ENCODE data around the gene NOP14. TPM values are rescaled to one million over a fixed set of nuclear protein-coding genes. Genes with fewer than 3 reads are reported as not detected.

Gene NOP14
- total and polyA plus RNA-seq, 2 donors (not counting 3 experiments of a cell fraction or from before 2014, with no cell fraction given): 9.5 to 45.2 TPM

DNA sequence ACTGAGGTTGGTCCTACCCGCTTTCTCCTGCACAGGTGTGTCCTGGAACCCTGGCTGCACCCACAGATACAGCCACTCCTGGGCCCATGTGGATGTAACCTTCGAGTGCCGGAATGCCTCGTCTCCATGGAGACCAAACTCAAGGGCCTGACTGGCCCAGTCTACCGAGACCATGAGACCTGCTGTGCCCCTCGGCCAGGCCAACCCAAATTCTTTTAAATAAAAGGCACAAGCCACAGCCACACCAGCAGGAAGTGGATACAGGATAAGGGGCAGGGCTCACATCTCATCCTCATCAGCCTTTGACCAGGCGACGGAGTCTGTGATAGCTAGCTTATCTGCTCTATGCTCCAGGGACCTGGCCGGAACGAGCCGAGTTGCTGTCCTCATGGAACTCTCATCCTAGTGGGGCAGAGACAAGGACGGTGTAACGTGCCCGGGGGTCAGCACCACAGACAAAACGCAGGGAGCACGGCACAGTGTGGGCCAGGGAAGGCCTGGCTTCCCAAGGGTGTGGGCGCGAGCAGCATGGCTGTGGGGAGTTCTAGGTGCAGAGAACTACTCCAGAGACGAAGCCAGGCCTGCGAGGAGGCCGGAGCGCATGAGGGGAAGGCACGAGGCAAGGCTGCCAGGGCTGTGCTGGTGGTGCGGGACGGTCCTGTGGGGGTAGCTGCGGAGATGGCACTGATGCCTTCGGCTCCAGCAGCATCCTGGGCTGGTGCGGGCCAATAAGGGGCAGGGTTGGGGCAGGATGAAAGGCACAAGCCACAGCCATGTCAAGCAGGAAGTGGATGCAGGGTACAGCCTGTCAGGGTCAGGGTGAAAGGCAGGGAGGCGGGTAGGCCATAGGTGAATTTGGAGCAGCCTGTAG lies 22.7 kb downstream of the NOP14 start:
- no peaks in the 10 kb centered on the region for H3K27me3 ChIP-seq (ENCODE audit: control insufficient read depth in 2 of 2, insufficient read depth in 2 of 2, low read length in 2 of 2)

More for the DNA sequence above, 22.7 kb downstream of the NOP14 start:
- H3K4me2 ChIP-seq (ENCODE audit: insufficient read depth, low read length): no peak overlapping the region
- no peak overlapping the region for H3K9ac ChIP-seq (replicated peaks; ENCODE audit: extremely low read depth, insufficient read depth, low read length)
- peaks cover 16 to 61% of the 10 kb centered on the region in 2 experiments for H3K36me3 ChIP-seq (ENCODE audit: control insufficient read depth in 2 of 2, extremely low read depth in 1 of 2, insufficient read depth in 2 of 2, low read length in 2 of 2)
- H3K27ac ChIP-seq (ENCODE audit: insufficient read depth, low read depth, low read length): no peak overlapping the region
- H3K4me1 ChIP-seq (ENCODE audit: control insufficient read depth, extremely low read depth, insufficient read depth, low read length): peaks cover 5% of the 10 kb centered on the region
- intact Hi-C loops (cut with micrococcal nuclease) (no loop called here), dilution Hi-C loops (cut with MboI; ENCODE audit: extremely low pct_ligation_motif_present, low sequenced_read_pairs) (no loop called here)
- H3K9me1 ChIP-seq (replicated peaks; ENCODE audit: control insufficient read depth, extremely low read depth, insufficient read depth, low read length): no peaks in the 10 kb centered on the region
- FAIRE-seq: no peak
- H3K4me3 ChIP-seq (replicated peaks in 1 of 3; ENCODE audit: insufficient read depth in 1 of 3, low read depth in 1 of 3, low read length in 3 of 3): no peak overlapping the region
- no TSS peak for BruUV-seq (replicated peaks)
- TF ChIP-seq, protein P1, sequence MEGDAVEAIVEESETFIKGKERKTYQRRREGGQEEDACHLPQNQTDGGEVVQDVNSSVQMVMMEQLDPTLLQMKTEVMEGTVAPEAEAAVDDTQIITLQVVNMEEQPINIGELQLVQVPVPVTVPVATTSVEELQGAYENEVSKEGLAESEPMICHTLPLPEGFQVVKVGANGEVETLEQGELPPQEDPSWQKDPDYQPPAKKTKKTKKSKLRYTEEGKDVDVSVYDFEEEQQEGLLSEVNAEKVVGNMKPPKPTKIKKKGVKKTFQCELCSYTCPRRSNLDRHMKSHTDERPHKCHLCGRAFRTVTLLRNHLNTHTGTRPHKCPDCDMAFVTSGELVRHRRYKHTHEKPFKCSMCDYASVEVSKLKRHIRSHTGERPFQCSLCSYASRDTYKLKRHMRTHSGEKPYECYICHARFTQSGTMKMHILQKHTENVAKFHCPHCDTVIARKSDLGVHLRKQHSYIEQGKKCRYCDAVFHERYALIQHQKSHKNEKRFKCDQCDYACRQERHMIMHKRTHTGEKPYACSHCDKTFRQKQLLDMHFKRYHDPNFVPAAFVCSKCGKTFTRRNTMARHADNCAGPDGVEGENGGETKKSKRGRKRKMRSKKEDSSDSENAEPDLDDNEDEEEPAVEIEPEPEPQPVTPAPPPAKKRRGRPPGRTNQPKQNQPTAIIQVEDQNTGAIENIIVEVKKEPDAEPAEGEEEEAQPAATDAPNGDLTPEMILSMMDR (IDR thresholded peaks at IDR 0.05; ENCODE audit: extremely low read depth in 1 of 2, insufficient read depth in 1 of 2, low read depth in 1 of 2, low read length in 2 of 2): no peak
- TF ChIP-seq POLR2A (IDR thresholded peaks at IDR 0.05; ENCODE audit: low read depth, low read length) (no peak), JUN (IDR thresholded peaks at IDR 0.05; ENCODE audit: borderline replicate concordance, insufficient read depth, insufficient read length, low read depth) (no peak), MYC (IDR thresholded peaks at IDR 0.05; ENCODE audit: low read depth, low read length) (no peak), GATA2 (IDR thresholded peaks at IDR 0.05; ENCODE audit: insufficient read depth, insufficient read length, low read depth, low read length) (no peak), EZH2 (IDR thresholded peaks at IDR 0.05; ENCODE audit: borderline replicate concordance, low read depth, low read length, severe bottlenecking) (no peak), POLR2AphosphoS5 (IDR thresholded peaks at IDR 0.05; ENCODE audit: insufficient read depth, low read depth, low read length) (no peak), FOS (IDR thresholded peaks at IDR 0.05; ENCODE audit: borderline replicate concordance, insufficient read depth, low read length) (no peak)
- TF ChIP-seq, protein P2, sequence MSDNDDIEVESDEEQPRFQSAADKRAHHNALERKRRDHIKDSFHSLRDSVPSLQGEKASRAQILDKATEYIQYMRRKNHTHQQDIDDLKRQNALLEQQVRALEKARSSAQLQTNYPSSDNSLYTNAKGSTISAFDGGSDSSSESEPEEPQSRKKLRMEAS (IDR thresholded peaks at IDR 0.05; ENCODE audit: insufficient read depth, insufficient read length): no peak
- no peaks in the 10 kb centered on the region for H4K20me1 ChIP-seq (replicated peaks; ENCODE audit: control insufficient read depth, extremely low read depth, insufficient read depth, low read length)
- H2AFZ ChIP-seq (ENCODE audit: low read depth, low read length): no peak overlapping the region
- ChIA-PET CTCF (no interaction called here), POLR2A (no interaction called here)
- H3K9me3 ChIP-seq (replicated peaks; ENCODE audit: control insufficient read depth, insufficient read depth, low read length): no peaks in the 10 kb centered on the region
- H3K79me2 ChIP-seq (ENCODE audit: control insufficient read depth, insufficient read depth, low read length): no peaks in the 10 kb centered on the region
- DNase-seq (ENCODE audit: low read depth, low spot score): no peak

All from endothelial cell of umbilical vein (primary cell).